Thyroid gland (tissue), 4 donors: Measurements from ENCODE around the gene NHLH2.

Source experiments
- CTCF ChIP-seq, 6 experiments: fragments of 200-600 bp in 3 of 6; fragments of 450-650 bp in 3 of 6; sonication (generic) in 3 of 6; IDR thresholded peaks; one replicate each; pipeline ENCODE4 v1.5.1; 2016 to 2019; ENCODE audit warnings: antibody characterized with exemption in 6 of 6, mild to moderate bottlenecking in 2 of 6, inconsistent platforms in 1 of 6, moderate library complexity in 1 of 6
- POLR2A ChIP-seq, 2 donors: fragments of 450-650 bp; IDR thresholded peaks; one replicate each; pipeline ENCODE4 v1.6.1; 2017; ENCODE audit warnings: antibody characterized with exemption in 2 of 2, mild to moderate bottlenecking in 2 of 2, moderate library complexity in 1 of 2

- no peak for TF ChIP-seq CTCF (IDR thresholded peaks at IDR 0.05)
- no peak for TF ChIP-seq POLR2A (IDR thresholded peaks at IDR 0.05)
Observed at GRCh38 chr1:115873184-115873583, 32.3 kb upstream of the NHLH2 start.
